ENCODE data around the gene MGAT5. TPM values are rescaled to one million over a fixed set of nuclear protein-coding genes. Genes with fewer than 3 reads are reported as not detected.

The MGAT5 gene
- total RNA-seq, 1 donor from 2014 or later, result 98.7 TPM

GRCh38 chr2:134398300-134398699 lies 144.4 kb downstream of the MGAT5 start:
- TF ChIP-seq, protein P1, sequence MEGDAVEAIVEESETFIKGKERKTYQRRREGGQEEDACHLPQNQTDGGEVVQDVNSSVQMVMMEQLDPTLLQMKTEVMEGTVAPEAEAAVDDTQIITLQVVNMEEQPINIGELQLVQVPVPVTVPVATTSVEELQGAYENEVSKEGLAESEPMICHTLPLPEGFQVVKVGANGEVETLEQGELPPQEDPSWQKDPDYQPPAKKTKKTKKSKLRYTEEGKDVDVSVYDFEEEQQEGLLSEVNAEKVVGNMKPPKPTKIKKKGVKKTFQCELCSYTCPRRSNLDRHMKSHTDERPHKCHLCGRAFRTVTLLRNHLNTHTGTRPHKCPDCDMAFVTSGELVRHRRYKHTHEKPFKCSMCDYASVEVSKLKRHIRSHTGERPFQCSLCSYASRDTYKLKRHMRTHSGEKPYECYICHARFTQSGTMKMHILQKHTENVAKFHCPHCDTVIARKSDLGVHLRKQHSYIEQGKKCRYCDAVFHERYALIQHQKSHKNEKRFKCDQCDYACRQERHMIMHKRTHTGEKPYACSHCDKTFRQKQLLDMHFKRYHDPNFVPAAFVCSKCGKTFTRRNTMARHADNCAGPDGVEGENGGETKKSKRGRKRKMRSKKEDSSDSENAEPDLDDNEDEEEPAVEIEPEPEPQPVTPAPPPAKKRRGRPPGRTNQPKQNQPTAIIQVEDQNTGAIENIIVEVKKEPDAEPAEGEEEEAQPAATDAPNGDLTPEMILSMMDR (IDR thresholded peaks at IDR 0.05; ENCODE audit: borderline replicate concordance), result no peak

DNA sequence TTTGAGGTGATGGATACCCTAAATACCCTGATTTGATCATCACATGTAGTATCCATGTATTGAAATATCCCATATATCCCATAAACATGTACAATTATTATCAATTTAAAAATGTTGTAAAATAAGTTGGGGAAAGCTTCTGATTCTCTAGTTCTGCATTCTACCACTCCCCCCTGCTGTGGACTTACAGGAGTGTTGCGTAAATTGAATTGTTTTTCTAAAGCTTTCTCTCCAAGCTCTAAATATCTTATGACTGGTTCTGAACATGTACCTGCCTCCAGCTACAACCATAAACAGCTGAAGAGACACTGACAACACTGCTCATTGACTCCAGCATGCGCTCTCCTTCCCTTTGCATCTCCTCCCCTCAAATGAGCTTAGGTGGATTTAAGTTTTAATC lies 145.2 kb downstream of the MGAT5 start:
- DNase-seq, result no peak

More at GRCh38 chr2:134398300-134398699, 144.4 kb downstream of the MGAT5 start:
- Histone ChIP-seq H3K27ac (replicated peaks) (no peak overlapping the region), H3K4me1 (peaks cover 74% of the 10 kb centered on the region), H3K27me3 (ENCODE audit: low read depth) (no peaks in the 10 kb centered on the region), H3K36me3 (no peaks in the 10 kb centered on the region), H3K4me3 (no peak overlapping the region), H3K9me3 (replicated peaks) (no peaks in the 10 kb centered on the region)
- DNase-seq, result no peak
- intact Hi-C loops (cut with micrococcal nuclease), result no loop called here

DNA sequence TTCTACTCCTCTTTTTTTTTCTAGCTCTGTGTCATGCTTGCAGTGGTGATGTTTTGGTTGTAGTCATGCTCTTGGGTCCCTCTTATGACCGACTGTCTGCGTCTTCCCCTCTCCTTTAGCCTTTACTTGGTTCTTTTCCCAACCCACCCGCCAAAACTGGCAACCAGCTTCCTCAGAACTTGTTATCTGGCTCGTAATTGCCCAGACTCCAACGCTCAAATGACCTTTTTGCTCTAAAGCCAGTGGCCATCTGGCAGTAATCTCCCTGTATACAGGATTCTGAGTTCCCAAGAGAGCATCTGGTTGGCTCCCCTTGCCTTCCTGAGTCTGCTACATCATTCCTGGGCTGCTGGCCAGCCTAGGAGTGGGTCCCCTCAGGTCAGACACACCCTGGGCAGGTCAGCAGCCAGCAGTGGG lies 147.2 kb downstream of the MGAT5 start:
- peaks cover 12% of the 10 kb centered on the region for H3K36me3 ChIP-seq
- DNase-seq, result peak; percentile 75
- no peak overlapping the region for H3K4me3 ChIP-seq
- H3K4me1 ChIP-seq, result peaks cover 76% of the 10 kb centered on the region
- TF ChIP-seq, protein P1 (IDR thresholded peaks at IDR 0.05; ENCODE audit: borderline replicate concordance), result no peak
- H3K27ac ChIP-seq (replicated peaks), result peak overlapping the region; percentile 85
- H3K27me3 ChIP-seq (ENCODE audit: low read depth), result no peaks in the 10 kb centered on the region
- no peaks in the 10 kb centered on the region for H3K9me3 ChIP-seq (replicated peaks)
- intact Hi-C loops (cut with micrococcal nuclease), result no loop called here

More for the DNA sequence above, 145.2 kb downstream of the MGAT5 start:
- Histone ChIP-seq H3K4me3 (no peak overlapping the region), H3K36me3 (peaks cover 7% of the 10 kb centered on the region), H3K9me3 (replicated peaks) (no peaks in the 10 kb centered on the region), H3K4me1 (peaks cover 72% of the 10 kb centered on the region), H3K27me3 (ENCODE audit: low read depth) (no peaks in the 10 kb centered on the region), H3K27ac (replicated peaks) (no peak overlapping the region)
- TF ChIP-seq, protein P1 (IDR thresholded peaks at IDR 0.05; ENCODE audit: borderline replicate concordance), result no peak
- intact Hi-C loops (cut with micrococcal nuclease), result no loop called here

DNA sequence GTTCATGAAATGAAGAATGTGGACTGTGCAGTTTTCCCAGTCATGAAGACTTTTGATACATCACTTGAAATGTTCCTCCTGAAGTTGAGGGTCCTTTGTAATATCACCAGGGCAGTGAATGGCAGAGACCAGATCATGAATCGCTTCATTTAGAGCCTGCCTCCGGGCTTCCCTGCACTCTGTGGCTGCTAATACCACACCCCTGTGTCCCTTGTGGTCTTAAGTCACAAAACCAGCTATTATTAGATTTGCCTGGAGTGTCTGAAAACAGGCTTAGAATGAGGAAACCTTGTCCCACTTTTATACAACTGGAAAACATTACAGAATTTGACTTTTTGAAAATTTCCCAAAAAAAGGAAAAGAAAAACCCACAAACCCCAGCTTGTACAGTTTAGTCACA lies 147.9 kb downstream of the MGAT5 start:
- TF ChIP-seq, protein P1 (IDR thresholded peaks at IDR 0.05; ENCODE audit: borderline replicate concordance), result no peak
- no peaks in the 10 kb centered on the region for H3K9me3 ChIP-seq (replicated peaks)
- intact Hi-C loops (cut with micrococcal nuclease), result no loop called here
- no peaks in the 10 kb centered on the region for H3K27me3 ChIP-seq (ENCODE audit: low read depth)
- peaks cover 12% of the 10 kb centered on the region for H3K36me3 ChIP-seq
- H3K4me3 ChIP-seq, result no peak overlapping the region
- DNase-seq, result no peak
- peaks cover 69% of the 10 kb centered on the region for H3K4me1 ChIP-seq
- peak overlapping the region; percentile 85 for H3K27ac ChIP-seq (replicated peaks)

GRCh38 chr2:134402410-134402809 lies 148.5 kb downstream of the MGAT5 start:
- no peak overlapping the region for H3K4me3 ChIP-seq
- intact Hi-C loops (cut with micrococcal nuclease), result no loop called here
- H3K27me3 ChIP-seq (ENCODE audit: low read depth), result no peaks in the 10 kb centered on the region
- H3K9me3 ChIP-seq (replicated peaks), result no peaks in the 10 kb centered on the region
- H3K27ac ChIP-seq (replicated peaks), result peak overlapping the region; percentile 85
- peaks cover 73% of the 10 kb centered on the region for H3K4me1 ChIP-seq
- no peak for DNase-seq
- TF ChIP-seq, protein P1 (IDR thresholded peaks at IDR 0.05; ENCODE audit: borderline replicate concordance), result no peak
- peaks cover 12% of the 10 kb centered on the region for H3K36me3 ChIP-seq

All from left ventricle myocardium inferior (tissue), 1 donor.